ENCODE measurements around the gene FOS.

FOS gene

GRCh38 chr14:75295491-75296345, 17.1 kb downstream of the FOS start (continued):
- TF ChIP-seq INSM2 (tag by site-specific recombination; IDR thresholded peaks at IDR 0.05) (no peak), HOXD13 (CRISPR knock-in tag; IDR thresholded peaks at IDR 0.05; ENCODE audit: borderline replicate concordance) (no peak), FEZF1 (tag by site-specific recombination; IDR thresholded peaks at IDR 0.05) (peak; percentile 20; the same call in 1 of the 2 replicates), RBAK (tag by site-specific recombination; IDR thresholded peaks at IDR 0.05) (no peak), ZNF658 (tag by site-specific recombination; IDR thresholded peaks at IDR 0.05) (no peak), PRDM1 (tag by site-specific recombination; IDR thresholded peaks at IDR 0.05) (peak; percentile 87), ZNF223 (tag by site-specific recombination; IDR thresholded peaks at IDR 0.05) (no peak), ZNF560 (tag by site-specific recombination; IDR thresholded peaks at IDR 0.05; ENCODE audit: borderline replicate concordance) (no peak), ZNF621 (tag by site-specific recombination; IDR thresholded peaks at IDR 0.05) (no peak), ZNF335 (tag by site-specific recombination; conservative IDR thresholded peaks at IDR 0.05) (peak; percentile 54), ZFHX2 (tag by site-specific recombination; conservative IDR thresholded peaks at IDR 0.05) (no peak; the same call in 1 of the 2 replicates), GLIS1 (tag by site-specific recombination; IDR thresholded peaks at IDR 0.05) (peak; percentile 50), ZBTB20 (tag by site-specific recombination; IDR thresholded peaks at IDR 0.05) (0 out of 2 replicates have a peak, but pooled peaks have one; percentile 28), MEIS1 (CRISPR knock-in tag; IDR thresholded peaks at IDR 0.05; ENCODE audit: borderline replicate concordance) (no peak), REST (tag by site-specific recombination; IDR thresholded peaks at IDR 0.05) (no peak), GLIS2 (tag by site-specific recombination; IDR thresholded peaks at IDR 0.05) (peak; percentile 75), KLF10 (tag by site-specific recombination; IDR thresholded peaks at IDR 0.05) (no peak), ZNF433 (tag by site-specific recombination; IDR thresholded peaks at IDR 0.05; ENCODE audit: low read depth) (no peak), ZNF654 (tag by site-specific recombination; IDR thresholded peaks at IDR 0.05; ENCODE audit: low read depth) (peak; percentile 73), ZBTB6 (tag by site-specific recombination; IDR thresholded peaks at IDR 0.05) (no peak), ZNF175 (tag by site-specific recombination; IDR thresholded peaks at IDR 0.05) (no peak), MZF1 (tag by site-specific recombination; IDR thresholded peaks at IDR 0.05; ENCODE audit: borderline replicate concordance) (no peak), ZNF776 (tag by site-specific recombination; IDR thresholded peaks at IDR 0.05; ENCODE audit: borderline replicate concordance) (no peak), MYNN (tag by site-specific recombination; IDR thresholded peaks at IDR 0.05; ENCODE audit: borderline replicate concordance) (no peak), ZNF670 (tag by site-specific recombination; IDR thresholded peaks at IDR 0.05; ENCODE audit: low read depth) (no peak), ZNF24 (tag by site-specific recombination; IDR thresholded peaks at IDR 0.05) (no peak), ZNF280D (tag by site-specific recombination; IDR thresholded peaks at IDR 0.05) (no peak), ZNF16 (tag by site-specific recombination; IDR thresholded peaks at IDR 0.05; ENCODE audit: low read depth) (no peak), ZNF10 (tag by site-specific recombination; IDR thresholded peaks at IDR 0.05) (no peak)
